ENCODE results near the gene ENOX1. TPM values are rescaled to one million over a fixed set of nuclear protein-coding genes. Genes with fewer than 3 reads are reported as not detected.

ENOX1 gene
- total RNA-seq, 2 donors from 2014 or later: 0.33 TPM; not detected in 1

- Histone ChIP-seq H3K4me3 (ENCODE audit: low read length) (no peak overlapping the region), H3K4me1 (ENCODE audit: control insufficient read depth, insufficient read depth, low read length) (peaks cover 6% of the 10 kb centered on the region), H3K27ac (ENCODE audit: low read depth, low read length) (no peak overlapping the region), H3K36me3 (ENCODE audit: control insufficient read depth, insufficient read depth, low read length) (no peaks in the 10 kb centered on the region), H3K27me3 (ENCODE audit: control insufficient read depth, insufficient read depth, low read length, poor library complexity, severe bottlenecking) (no peaks in the 10 kb centered on the region), H3K9me3 (ENCODE audit: control insufficient read depth, low read length) (no peaks in the 10 kb centered on the region), H3K9ac (ENCODE audit: extremely low read depth, low read length, poor library complexity, severe bottlenecking) (no peak overlapping the region)
- WGBS, 2 experiments (ENCODE audit: insufficient coverage in 1 of 2, insufficient read length in 1 of 2): 94 to 100% methylated on average over 1 to 3 of the region's 3 CpGs
- Mint-ChIP-seq H3K4me1 (peaks cover 18% of the 10 kb centered on the region), H3K4me3 (no peak overlapping the region), H3K9me3 (no peaks in the 10 kb centered on the region), H3K27me3 (ENCODE audit: insufficient read depth) (no peaks in the 10 kb centered on the region), H3K36me3 (ENCODE audit: low read depth) (no peaks in the 10 kb centered on the region), H3K27ac (no peak overlapping the region)
- TF ChIP-seq CTCF (conservative IDR thresholded peaks at IDR 0.05): no peak
- DNase-seq: no peak
Measured at GRCh38 chr13:43408274-43408673, 378.5 kb downstream of the ENOX1 start.

GRCh38 chr13:43407023-43407581 lies 379.7 kb downstream of the ENOX1 start:
- H3K27ac ChIP-seq (ENCODE audit: low read depth, low read length): no peak overlapping the region
- H3K4me1 Mint-ChIP-seq: peaks cover 15% of the 10 kb centered on the region
- WGBS, 2 experiments (ENCODE audit: insufficient coverage in 1 of 2, insufficient read length in 1 of 2): 90 to 95% methylated on average over 1 to 5 of the region's 5 CpGs
- no peaks in the 10 kb centered on the region for H3K36me3 Mint-ChIP-seq (ENCODE audit: low read depth)
- TF ChIP-seq CTCF (conservative IDR thresholded peaks at IDR 0.05): no peak
- no peaks in the 10 kb centered on the region for H3K27me3 Mint-ChIP-seq (ENCODE audit: insufficient read depth)
- no peak overlapping the region for H3K4me3 Mint-ChIP-seq
- H3K9ac ChIP-seq (ENCODE audit: extremely low read depth, low read length, poor library complexity, severe bottlenecking): no peak overlapping the region
- no peaks in the 10 kb centered on the region for H3K27me3 ChIP-seq (ENCODE audit: control insufficient read depth, insufficient read depth, low read length, poor library complexity, severe bottlenecking)
- no peak overlapping the region for H3K27ac Mint-ChIP-seq
- DNase-seq: no peak
- no peak overlapping the region for H3K4me3 ChIP-seq (ENCODE audit: low read length)
- no peaks in the 10 kb centered on the region for H3K36me3 ChIP-seq (ENCODE audit: control insufficient read depth, insufficient read depth, low read length)
- H3K4me1 ChIP-seq (ENCODE audit: control insufficient read depth, insufficient read depth, low read length): peaks cover 3% of the 10 kb centered on the region
- no peaks in the 10 kb centered on the region for H3K9me3 Mint-ChIP-seq
- no peaks in the 10 kb centered on the region for H3K9me3 ChIP-seq (ENCODE audit: control insufficient read depth, low read length)

GRCh38 chr13:43405457-43405856 lies 381.3 kb downstream of the ENOX1 start:
- no peak overlapping the region for H3K9ac ChIP-seq (ENCODE audit: extremely low read depth, low read length, poor library complexity, severe bottlenecking)
- DNase-seq: no peak
- Mint-ChIP-seq H3K4me1 (peaks cover 15% of the 10 kb centered on the region), H3K27me3 (ENCODE audit: insufficient read depth) (no peaks in the 10 kb centered on the region), H3K36me3 (ENCODE audit: low read depth) (no peaks in the 10 kb centered on the region), H3K4me3 (no peak overlapping the region), H3K27ac (no peak overlapping the region), H3K9me3 (no peaks in the 10 kb centered on the region)
- H3K4me3 ChIP-seq (ENCODE audit: low read length): no peak overlapping the region
- peaks cover 4% of the 10 kb centered on the region for H3K27me3 ChIP-seq (ENCODE audit: control insufficient read depth, insufficient read depth, low read length, poor library complexity, severe bottlenecking)
- no peaks in the 10 kb centered on the region for H3K9me3 ChIP-seq (ENCODE audit: control insufficient read depth, low read length)
- H3K4me1 ChIP-seq (ENCODE audit: control insufficient read depth, insufficient read depth, low read length): peaks cover 3% of the 10 kb centered on the region
- TF ChIP-seq CTCF (conservative IDR thresholded peaks at IDR 0.05): no peak
- no peaks in the 10 kb centered on the region for H3K36me3 ChIP-seq (ENCODE audit: control insufficient read depth, insufficient read depth, low read length)
- 90 to 92% methylated on average over 1 of the region's 1 CpG for WGBS, 2 experiments (ENCODE audit: insufficient coverage in 1 of 2, insufficient read length in 1 of 2)
- no peak overlapping the region for H3K27ac ChIP-seq (ENCODE audit: low read depth, low read length)

All from endodermal cell (in vitro differentiated cells).